HS-5 (cell line): ENCODE data around the gene MAP1B.

Experiments
- DNase-seq: peaks from one replicate; pipeline ENCODE4 v3.0.0-alpha.2; 2012; ENCODE audit warnings: low read depth

MAP1B gene

DNA sequence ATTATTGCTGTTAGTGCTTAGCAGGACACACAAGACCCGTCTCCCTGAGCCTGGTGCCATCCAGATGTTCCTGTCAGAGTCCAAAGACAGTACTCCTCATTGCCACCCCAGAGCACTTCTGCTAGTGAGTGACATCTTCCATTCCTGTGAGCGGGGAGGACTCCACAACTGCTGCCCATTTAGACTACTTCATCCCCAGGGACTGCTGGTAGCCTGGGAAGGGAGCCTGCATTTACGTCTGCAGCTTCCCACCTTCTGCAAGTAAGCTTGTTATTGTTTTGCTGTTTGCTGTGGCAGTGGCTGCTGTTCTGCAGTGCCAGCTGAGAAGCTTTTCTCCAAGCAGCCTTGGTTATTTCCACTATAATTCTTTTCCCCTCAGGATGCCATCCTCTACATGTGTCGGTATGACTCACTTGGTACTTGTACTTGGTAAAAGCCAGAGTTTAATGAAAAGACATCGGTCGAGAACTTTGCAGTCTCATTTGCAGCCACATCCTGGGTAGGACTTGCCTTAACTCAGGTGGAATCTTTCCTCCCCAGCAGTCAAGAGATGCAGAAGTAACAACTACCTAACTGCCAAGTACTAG lies 10.6 kb upstream of the MAP1B start:
- DNase-seq = no peak

DNA sequence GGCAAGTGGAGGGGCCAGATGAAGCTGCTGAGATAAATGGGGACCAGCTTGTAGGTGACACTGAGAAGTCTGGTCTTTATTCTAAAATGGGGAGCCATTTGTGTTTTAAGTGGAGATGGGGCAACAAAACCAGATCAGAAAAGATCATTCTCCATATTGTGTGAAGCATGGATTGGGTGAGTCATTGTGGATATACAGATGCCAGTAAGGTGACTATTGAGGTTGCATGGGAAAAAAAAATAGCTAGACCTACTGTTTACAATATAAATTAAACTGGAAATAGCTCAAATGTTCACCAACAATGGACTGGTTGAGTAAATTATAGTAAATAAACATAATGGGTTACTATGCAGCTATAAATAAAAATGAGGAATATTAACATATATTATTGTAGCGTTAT lies 5.4 kb upstream of the MAP1B start:
- no peak for DNase-seq

DNA sequence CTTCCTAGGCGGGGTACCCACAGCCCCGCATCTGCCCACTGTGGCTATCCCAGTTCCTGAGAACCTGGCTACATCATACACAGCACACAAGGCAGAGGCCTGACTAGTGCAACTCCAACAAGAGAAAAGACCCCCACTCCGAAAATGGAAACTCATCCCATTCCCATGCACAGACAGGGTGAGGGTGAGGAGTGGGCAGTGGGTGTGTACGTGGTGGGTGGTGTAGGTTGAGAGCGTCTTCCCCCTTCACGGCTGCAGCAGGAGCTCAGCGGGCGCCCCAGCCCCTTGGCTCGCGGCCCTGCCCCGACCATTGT lies 501 bp upstream of the MAP1B start:
- DNase-seq = no peak

DNA sequence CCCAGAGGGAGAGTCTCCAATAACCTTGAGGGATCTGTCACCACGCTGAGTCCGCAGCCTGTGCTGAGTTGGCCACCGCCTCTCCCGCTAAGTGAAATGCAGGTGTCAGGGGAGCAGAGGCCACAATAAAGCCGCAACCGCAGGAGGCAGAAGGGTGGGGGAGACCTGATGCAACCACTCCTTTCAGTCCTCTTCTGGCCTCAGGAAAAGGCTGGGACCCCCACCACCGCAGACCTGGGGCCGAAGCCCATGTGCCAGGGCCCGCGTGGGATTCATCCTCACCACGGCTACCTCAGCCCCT lies 576 bp downstream of the MAP1B start:
- no peak for DNase-seq

DNA sequence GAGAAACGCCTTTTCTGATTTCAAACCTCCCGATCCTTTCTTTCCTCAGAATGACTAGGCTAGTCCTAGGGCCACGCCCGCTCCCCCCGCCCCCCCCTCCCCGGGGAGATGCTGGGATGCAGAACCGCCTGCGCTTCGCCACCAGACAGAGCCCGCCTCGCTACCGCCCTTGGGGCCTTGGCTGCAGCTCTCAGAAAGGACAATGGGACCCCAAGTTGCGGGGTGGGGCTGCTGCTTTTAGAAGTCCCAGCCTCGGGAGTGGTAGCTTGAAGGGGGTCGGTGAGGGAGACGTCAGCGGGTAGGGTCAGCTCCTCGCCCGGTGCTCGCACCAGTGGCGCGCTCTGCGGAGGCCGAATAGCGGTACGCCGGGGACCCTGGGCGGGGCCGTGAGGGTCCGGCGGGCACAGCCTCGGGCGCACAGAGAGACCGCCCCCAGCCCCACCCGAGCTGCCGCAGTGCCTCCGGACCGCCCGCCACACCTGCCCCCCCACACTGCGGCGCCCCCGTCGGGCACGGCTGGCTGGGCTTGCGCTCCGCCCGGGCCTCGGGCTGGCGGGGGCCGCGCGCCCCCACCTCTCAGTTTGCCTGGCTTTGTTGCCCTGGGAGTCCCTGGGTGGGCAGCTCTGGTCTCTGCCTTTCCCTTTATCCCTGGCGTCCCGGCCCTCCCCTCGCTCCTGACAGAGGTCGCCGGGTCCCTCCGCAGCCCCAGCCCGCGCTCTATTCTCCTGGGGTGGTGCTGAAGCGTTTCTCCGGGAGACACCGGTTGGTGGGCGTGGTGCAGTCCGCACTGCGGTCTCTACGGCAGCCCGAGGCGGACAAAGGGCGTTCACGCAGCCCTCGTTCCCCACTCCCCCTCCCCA lies 1.2 kb downstream of the MAP1B start:
- no peak for DNase-seq

DNA sequence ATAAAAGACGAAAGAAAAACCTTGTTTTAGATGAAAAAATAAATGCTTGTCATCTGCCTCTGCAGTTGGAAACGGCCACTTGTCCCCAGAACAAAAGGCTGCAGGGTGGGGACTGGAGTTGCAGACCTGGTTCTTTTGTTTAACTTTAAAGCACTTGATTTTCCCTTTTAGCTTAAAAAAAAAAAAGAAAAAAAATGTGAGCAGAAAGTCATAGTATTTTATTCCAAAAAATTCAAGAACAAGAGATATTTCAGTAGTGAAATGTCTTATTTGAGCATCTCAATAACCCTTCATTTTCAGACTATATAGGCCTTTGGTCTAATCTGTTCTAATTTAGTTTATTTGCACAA lies 1.8 kb downstream of the MAP1B start:
- no peak for DNase-seq

DNA sequence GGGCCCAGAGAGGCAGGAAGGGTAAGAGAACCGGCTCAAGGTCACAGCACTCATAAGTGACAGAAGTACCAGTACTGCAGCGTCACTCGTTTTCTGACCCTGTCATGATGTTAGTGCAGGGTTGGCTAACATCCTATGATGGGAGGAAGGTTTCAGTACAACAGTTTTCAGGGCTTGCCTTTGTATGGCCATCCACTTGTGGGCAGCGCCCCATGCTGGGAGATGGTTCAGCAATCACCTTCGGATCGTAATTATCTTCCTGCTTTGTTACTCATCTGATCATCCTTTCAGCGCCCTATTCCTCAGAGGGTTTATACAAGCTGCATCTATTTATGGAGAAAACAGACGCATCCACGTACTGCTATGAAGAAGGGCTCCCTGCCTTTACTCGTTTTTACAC lies 2.4 kb downstream of the MAP1B start:
- no peak for DNase-seq

DNA sequence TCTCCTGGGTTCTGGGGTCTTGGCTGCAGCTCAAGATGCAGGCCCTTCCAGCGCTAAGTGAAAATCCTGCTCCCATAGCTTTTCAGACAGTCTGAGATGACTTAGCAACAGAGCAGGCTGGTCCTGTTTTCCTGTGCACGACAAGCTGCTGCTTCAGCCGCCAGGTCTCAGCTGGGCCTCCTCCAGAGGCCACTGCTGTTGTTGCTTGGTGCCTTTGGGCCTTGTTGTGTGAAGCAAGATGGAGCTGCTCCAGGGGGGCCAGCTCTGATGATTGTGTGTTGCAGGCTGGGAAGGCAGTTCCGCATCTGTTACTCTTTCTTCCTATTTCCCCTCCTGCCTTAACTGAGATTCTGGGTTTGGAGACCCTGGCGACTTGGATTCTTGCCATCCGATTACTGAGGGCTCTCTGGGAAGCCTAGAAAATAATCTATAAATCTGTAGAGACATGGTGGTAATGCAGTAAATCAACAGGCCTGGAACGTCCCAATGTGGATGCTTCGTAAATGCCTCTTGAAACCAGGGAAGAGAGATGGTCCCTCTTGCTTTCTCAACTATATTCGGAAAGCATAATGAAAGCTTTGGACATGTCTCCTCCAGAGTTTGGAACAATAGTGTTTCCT lies 3.2 kb downstream of the MAP1B start:
- DNase-seq = no peak

DNA sequence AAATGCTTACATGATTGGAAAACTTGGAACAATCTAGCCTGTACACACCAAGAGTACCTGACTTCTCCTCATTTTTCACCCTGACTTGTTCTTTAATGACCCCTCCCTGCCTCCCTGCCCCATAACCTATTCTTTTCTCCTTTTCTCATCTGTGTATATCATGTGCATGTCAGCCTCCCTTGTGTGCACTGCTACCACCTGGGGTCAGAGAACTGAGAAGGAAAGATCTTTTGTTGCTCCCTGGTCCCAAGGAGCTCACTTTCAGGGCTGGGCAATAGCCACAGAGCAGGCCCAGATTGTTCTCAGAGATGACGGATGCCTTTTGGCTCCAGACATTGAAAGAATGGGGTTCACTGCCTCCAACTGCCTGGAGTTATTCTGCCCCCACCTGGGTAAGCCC lies 5.1 kb downstream of the MAP1B start:
- DNase-seq = no peak

DNA sequence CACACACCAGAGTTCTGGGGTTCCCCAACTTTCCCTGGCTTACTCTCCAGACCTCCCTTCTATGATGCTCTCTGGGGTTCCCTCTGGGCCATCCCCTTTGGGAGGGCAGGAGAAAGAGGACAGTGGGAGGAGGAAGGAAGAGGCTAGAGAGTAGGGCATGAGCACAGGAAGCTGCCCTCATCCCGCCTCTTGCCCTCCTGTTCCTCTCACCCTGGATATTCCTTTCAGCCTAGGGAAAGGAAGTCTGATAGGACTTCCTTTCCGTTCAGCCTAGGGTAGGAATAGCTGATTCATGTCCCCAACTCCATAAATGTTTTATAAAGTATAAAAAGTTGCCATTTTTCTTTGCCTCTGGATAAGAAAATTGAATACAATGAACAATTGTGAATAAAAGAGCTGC lies 7.4 kb downstream of the MAP1B start:
- no peak for DNase-seq

DNA sequence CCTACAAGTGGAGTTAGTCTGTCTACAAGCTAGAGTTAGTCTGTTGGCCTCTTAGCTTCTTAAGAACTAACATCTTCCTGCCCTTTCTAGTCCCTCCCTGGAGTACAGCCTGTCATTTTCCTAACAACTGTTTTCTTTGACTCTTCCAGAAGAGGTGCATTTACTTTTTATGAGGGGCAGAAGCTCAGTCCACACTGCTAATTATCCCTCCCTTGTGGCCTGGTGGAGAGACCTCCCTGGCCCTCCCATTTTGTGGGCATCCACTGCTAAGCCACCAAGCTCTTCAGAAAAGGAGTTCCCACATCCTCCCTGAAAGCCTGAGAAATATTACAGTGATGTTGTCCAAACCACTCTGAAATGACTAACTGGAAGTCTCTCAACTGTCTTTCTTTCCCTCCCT lies 8.0 kb downstream of the MAP1B start:
- no peak for DNase-seq

DNA sequence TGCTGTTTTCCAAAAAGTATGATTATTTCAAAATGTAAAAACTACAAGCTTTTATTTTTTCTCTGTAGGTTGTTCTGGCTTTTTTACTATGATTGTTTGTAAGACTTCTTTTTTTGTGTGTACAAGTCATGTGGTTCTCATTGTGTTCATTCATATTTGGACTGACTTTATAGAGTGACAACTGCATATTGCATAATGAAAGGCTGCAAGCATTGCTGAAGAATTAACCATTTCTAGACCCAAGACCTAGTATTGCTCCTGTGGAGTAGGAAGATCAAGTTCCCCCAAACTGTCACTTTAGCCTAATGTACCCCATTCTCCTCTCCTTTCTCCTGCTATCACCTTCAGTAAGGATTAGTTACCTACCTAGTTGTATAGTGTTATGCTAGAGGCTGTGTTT lies 10.0 kb downstream of the MAP1B start:
- no peak for DNase-seq

DNA sequence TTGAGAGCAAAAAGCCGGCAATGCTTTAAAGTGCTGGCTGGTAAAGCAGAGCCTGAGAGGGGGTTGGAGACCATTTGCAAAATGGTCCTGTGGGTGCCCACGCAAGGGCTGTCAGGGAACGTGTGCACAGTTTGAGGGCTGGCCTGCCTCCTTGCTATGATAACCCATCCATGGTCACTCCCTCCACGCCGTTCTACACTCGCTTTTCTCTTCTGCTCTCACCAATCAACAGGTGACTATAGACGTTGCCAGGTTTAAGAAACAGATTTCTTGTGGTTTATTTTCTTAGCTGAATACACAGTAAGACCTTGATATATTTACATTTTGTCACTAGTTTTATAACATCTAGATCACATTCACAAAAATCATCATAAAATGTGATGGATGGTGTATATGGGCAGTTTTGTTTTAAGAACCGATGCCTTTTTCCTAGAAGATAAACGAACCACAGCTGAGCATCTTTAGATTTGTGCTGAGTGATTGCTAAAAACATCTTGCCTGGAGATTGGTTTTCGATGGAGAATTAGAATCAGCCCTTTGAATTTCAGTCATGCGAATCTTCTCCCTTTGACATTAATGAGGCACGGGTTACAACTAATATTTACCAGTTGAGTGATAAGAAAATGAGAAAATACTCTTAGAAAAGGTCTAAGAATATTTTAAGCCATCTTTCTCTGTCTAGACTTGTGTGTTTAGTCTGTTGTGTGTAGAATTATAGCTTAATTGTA lies 13.9 kb downstream of the MAP1B start:
- no peak for DNase-seq

DNA sequence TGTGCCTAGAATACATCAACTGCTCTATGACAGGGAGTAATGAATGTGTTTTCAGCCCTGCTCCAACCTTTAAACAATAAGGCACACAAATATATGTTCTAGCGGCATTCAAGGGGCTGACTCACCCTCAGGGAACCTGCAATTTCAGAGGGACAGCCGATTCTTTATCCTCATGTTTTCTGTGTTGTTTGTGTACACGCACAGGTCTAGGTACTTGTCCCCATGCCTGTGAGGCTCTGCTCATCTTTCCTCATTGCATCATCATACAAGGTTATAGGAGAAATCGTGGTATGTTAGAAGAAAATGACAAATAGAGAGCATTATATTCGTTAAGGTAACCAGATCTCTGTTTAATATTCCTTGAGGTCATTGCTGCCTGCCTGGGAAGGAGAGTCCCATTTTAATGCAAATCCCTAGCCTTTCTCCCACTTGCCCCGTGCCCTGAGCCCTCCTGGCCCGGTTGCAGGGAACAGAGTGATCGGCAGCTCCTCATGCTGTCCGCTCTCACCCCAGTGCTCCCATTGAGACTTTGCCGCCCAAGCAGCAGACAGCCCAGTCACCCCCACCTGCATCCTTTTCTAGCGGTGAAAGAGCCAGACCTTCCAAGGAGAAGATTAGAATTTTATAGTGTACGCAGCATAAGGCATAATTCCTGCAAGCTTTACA lies 14.6 kb downstream of the MAP1B start:
- no peak for DNase-seq

DNA sequence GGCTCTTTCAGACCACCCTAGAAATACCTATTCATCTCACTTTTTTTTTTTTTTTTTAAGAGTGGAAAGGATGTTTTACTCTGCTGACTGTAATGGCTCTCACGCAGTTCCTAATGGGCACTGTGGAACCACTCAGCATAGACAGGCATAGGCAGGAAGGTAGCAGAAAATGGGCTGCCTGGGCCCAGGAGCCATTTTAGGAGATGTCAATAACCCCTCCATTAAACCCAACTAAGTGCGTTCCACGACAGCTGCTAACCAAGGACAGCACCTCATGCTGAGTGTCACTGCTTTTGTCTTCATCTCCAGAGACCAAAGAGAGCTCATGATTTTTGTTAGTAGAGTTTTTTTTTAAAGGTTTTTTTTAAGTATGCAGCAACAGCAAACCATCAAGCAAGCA lies 15.3 kb downstream of the MAP1B start:
- no peak for DNase-seq

DNA sequence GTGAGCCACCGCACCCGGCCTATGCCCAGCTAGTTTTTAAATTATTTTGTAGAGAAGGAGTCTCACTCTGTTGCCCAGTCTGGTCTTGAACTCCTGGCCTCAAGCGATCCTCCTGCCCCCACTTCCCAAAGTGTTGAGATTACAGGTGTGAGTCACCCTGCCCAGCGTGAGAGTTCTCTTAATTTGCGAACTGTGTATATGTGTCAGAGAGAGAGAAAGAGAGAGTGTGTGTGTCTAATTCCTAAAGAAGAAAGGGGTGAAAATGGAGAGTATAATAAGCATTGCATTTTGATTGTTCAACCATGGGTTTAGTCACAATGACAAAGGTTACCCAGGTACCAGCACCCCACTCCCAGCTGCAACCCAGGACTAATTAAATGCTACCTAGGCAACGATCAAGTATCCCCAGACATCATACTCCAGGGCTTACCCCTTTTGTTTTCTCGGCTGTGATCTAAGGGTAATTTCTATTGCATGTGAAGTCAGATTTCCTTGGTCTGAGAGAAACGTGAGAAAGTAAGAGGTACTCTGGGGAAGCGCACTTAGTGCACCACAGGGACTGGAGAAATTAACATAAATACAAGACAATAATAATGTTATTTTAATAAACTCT lies 16.6 kb downstream of the MAP1B start:
- DNase-seq = no peak

DNA sequence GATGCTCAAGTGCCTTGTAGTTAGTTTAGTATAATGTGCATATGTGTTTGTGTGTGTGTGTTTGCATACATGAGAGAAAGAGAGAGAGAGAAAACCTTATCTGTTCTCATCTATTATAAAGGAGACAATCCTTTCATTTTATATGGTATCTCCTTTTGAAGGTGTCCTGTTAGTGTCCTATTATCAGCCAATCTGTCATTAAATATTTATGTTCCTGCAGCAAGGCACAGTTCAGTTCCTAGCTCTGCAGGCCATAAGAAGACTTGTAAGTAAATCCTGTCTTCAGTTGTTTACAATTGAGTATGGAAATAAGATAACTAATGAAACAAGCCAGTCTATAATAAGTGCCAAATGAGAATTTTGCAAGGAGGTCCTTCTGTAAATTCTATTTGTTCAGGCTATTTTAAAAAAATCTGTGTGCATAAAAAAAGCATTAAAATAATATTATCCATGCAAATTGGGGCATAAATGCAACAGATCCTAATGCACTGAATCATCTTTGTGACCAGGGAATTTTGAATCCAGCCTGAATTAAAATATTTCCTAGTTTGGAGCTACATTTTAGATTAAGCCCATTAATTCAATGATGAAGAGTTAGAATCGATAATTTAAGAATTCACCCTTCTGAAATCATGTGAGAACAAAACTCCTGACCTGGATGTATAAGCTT lies 18.1 kb downstream of the MAP1B start:
- no peak for DNase-seq

DNA sequence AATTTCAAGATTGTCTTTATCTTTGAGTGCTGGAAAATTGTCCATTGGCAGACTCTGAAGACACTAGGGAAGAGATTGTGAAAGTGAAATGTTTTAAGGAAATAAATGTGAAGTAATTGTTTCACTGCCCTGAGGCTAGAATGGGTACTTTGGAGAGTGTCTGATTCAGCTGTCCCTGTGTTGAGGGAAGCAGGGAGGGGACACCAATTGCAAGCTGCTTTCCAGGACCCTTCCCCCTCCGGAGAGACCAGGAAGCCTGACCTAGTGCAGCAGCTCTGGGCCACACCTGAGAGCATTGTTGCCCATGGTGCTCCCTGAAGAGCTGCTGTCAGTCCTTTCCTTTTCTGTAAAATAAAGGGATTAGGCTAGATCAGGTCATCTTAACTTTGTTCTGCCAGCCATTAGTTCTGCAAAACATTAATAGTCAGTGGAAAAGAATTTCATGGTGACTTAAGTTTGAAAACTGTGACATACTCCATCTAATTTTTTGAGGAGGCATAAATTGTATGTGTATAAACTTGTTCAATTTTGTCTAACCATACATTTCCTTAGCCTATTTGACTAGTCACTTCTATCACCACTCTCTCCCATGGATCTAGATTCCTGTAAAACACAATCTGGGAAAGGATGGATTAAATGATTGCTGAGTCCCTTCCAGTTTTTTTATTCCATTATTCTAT lies 18.8 kb downstream of the MAP1B start:
- DNase-seq = no peak

DNA sequence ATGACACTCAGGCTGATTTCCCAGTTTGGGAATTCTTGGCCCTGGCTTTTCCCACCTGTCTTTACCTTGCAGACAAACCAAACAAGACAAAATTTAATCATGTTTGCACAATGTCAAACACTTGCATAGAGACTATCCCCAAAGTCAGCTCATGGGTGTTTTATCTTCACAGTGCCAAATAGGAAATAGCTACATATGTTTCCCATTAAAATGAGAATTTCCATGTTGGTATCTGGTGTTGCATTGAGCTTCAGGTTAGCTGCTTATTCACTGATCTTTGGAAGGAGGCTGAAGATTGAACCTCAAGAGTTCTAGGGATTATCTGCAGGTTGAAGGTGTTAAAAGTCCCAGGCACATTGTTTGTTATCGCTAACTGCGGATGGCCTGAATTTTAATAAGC lies 19.5 kb downstream of the MAP1B start:
- DNase-seq = no peak

DNA sequence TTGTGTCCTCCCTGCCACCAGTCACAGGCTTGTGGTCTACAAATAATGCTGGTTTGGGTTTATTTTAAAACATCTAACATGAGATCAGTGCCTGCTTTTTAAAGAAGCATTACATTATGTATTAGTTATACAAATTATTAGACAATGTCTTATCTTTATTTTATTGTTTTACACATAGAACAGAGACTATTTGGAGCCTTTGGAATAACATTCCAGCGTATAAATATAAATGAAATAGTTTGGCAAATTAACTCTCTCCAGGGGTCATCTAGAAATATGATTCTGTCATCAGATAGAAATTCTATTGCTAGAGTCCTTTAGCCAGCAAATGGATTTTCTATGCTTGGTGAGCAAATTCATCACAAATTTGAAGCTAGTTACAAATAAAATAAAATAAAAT lies 22.4 kb downstream of the MAP1B start:
- DNase-seq = no peak

DNA sequence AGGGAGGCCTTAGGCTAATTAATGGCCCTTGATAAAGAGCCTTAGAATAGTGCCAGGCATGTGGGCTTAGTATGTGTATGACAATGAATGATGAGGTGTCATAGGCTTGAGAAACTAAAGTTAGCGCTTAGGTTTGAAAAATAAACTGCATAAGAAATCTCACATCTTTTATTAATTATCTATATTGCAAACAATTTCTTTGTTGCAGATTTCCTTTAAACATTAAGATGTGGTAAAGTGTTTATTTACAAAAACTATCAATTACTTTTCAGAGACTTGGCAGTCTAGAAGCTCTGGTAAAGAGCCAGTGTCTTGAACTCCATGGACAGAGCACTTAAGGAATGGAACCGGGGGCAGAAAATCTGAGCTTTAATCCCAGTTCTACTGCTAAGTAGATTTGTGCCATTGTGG lies 23.1 kb downstream of the MAP1B start:
- no peak for DNase-seq
